ENCODE results near the gene HEXD. TPM values are rescaled to one million over a fixed set of nuclear protein-coding genes. Genes with fewer than 3 reads are reported as not detected.

The HEXD gene
- total RNA-seq, 1 experiment from 2014 or later = 16.6 TPM

Other genes with a start within 250 kb of the HEXD start
- 3.7 and 6.0 TPM in 2 replicates for gene CCDC57, start 205.5 kb upstream of the HEXD start, total RNA-seq (2014; rRNA removed; shearing (Covaris generic))
- 31.2 and 52.0 TPM in 2 replicates for gene SLC16A3, start 189.3 kb upstream of the HEXD start, total RNA-seq (2014; rRNA removed; shearing (Covaris generic))
- gene CSNK1D, start 144.6 kb upstream of the HEXD start, total RNA-seq (2014; rRNA removed; shearing (Covaris generic)) = 31.7 and 37.3 TPM in 2 replicates
- 0.38 and 1.7 TPM in 2 replicates for gene CD7, start 100.7 kb upstream of the HEXD start, total RNA-seq (2014; rRNA removed; shearing (Covaris generic))
- 0.44 and 0.94 TPM in 2 replicates for gene SECTM1, start 84.6 kb upstream of the HEXD start, total RNA-seq (2014; rRNA removed; shearing (Covaris generic))
- 1.1 and 1.9 TPM in 2 replicates for gene TEX19, start 59.1 kb upstream of the HEXD start, total RNA-seq (2014; rRNA removed; shearing (Covaris generic))
- not detected in 2 replicates for gene UTS2R, start 46.6 kb upstream of the HEXD start, total RNA-seq (2014; rRNA removed; shearing (Covaris generic))
- gene OGFOD3, start 239 bp downstream of the HEXD start, total RNA-seq (2014; rRNA removed; shearing (Covaris generic)) = 26.2 and 28.6 TPM in 2 replicates
- gene CYBC1, start 32.4 kb downstream of the HEXD start, total RNA-seq (2014; rRNA removed; shearing (Covaris generic)) = 62.8 and 76.1 TPM in 2 replicates
- gene NARF, start 40.4 kb downstream of the HEXD start, total RNA-seq (2014; rRNA removed; shearing (Covaris generic)) = 42.2 and 49.9 TPM in 2 replicates
- gene FOXK2, start 101.4 kb downstream of the HEXD start, total RNA-seq (2014; rRNA removed; shearing (Covaris generic)) = 54.1 and 67.4 TPM in 2 replicates
- 131 and 150 TPM in 2 replicates for gene WDR45B, start 230.1 kb downstream of the HEXD start, total RNA-seq (2014; rRNA removed; shearing (Covaris generic))

Measured in H7 (cell line).